PC-9 (cell line): ENCODE data around the gene CABLES2. TPM values are rescaled to one million over a fixed set of nuclear protein-coding genes. Genes with fewer than 3 reads are reported as not detected.

ENCODE experiments used
- BruUV-seq: library from RNA; stranded (reverse); fragments of 400-500 nt; replicated peaks from 2 replicates; lab custom pipeline; 2021; lab: Mats Ljungman, UMichigan
- CTCF ChIA-PET: fragments of 300-600 bp; sonication (Branson Sonifier 250); formaldehyde crosslinking; loops from one replicate; lab custom pipeline; 2022; ENCODE audit warnings: antibody characterized with exemption; lab: Charles Lee
- POLR2A ChIA-PET: fragments of 300-600 bp; sonication (Branson Sonifier 250); formaldehyde crosslinking; loops from one replicate; lab custom pipeline; 2022; ENCODE audit warnings: antibody characterized with exemption; ENCODE audit not compliant: unreplicated experiment; lab: Charles Lee
- DNase-seq, 2 experiments: peaks; one replicate each; pipeline versions ENCODE4 v3.0.0 to v3.0.0-alpha.2; 2015 to 2022; ENCODE audit warnings: mixed read lengths in 1 of 2
- H2AFZ ChIP-seq: fragments of 200-600 bp; sonication (generic); 2 replicates; pipeline ENCODE4 v1.8.1; 2017; ENCODE audit warnings: antibody characterized with exemption
- H3F3A ChIP-seq: fragments of 200-600 bp; sonication (generic); 2 replicates; pipeline ENCODE4 v1.8.1; 2017; ENCODE audit warnings: antibody characterized with exemption, mild to moderate bottlenecking, low read depth; ENCODE audit not compliant: insufficient read depth
- H3K27ac ChIP-seq: fragments of 200-600 bp; sonication (generic); 2 replicates; pipeline ENCODE4 v1.6.1; 2016; ENCODE audit warnings: mixed run types
- H3K27me3 ChIP-seq: fragments of 200-600 bp; sonication (generic); 2 replicates; pipeline ENCODE4 v1.6.1; 2016; ENCODE audit warnings: low read depth, mixed run types; ENCODE audit not compliant: insufficient read depth
- H3K36me3 ChIP-seq: fragments of 200-600 bp; sonication (generic); 2 replicates; pipeline ENCODE4 v1.6.1; 2016; ENCODE audit warnings: low read depth, mixed run types
- H3K4me1 ChIP-seq: fragments of 200-600 bp; sonication (generic); replicated peaks from 2 replicates; pipeline ENCODE4 v1.6.1; 2016; ENCODE audit warnings: mixed run types; ENCODE audit not compliant: insufficient read depth
- H3K4me2 ChIP-seq: fragments of 200-600 bp; sonication (generic); 2 replicates; pipeline ENCODE4 v1.6.1; 2017; ENCODE audit warnings: mixed run types
- H3K4me3 ChIP-seq: fragments of 200-600 bp; sonication (generic); 2 replicates; pipeline ENCODE4 v1.6.1; 2016; ENCODE audit warnings: mixed run types
- H3K79me2 ChIP-seq: fragments of 200-600 bp; sonication (generic); 2 replicates; pipeline ENCODE4 v1.6.1; 2017; ENCODE audit warnings: low read depth, mixed run types
- H3K9me2 ChIP-seq: fragments of 200-600 bp; sonication (generic); 2 replicates; pipeline ENCODE4 v1.8.1; 2017; ENCODE audit warnings: mild to moderate bottlenecking; ENCODE audit not compliant: insufficient read depth
- H3K9me3 ChIP-seq: fragments of 200-600 bp; sonication (generic); 2 replicates; pipeline ENCODE4 v1.8.1; 2016; ENCODE audit warnings: low read depth; ENCODE audit not compliant: insufficient read depth
- H4K20me1 ChIP-seq: fragments of 200-600 bp; sonication (generic); 2 replicates; pipeline ENCODE4 v1.8.1; 2017; ENCODE audit not compliant: insufficient read depth
- EZH2 ChIP-seq: fragments of 200-600 bp; sonication (generic); IDR thresholded peaks from 2 replicates; pipeline ENCODE4 v1.8.0; 2017; ENCODE audit warnings: antibody characterized with exemption, low read depth
- intact Hi-C: fragments of 100-400 bp; cut with micrococcal nuclease; formaldehyde crosslinking; loops from one replicate; pipeline ENCODE4 v1.10.0; 2022; ENCODE audit not compliant: unreplicated experiment
- total RNA-seq: library from RNA; stranded (reverse); gene quantifications from 2 replicates; pipeline ENCODE4 v1.2.3, GENCODE V29; 2021
- TF ChIP-seq, protein P1 (sequence below): fragments of 200-600 bp; sonication (generic); conservative IDR thresholded peaks from 2 replicates; pipeline ENCODE4 v1.6.1; 2017; ENCODE audit warnings: mixed run types, antibody characterized with exemption, mild to moderate bottlenecking, moderate library complexity

The CABLES2 gene
- total RNA-seq, 1 experiment from 2014 or later, result 14.1 TPM

GRCh38 chr20:62370115-62370806, 36.8 kb downstream of the CABLES2 start:
- TF ChIP-seq, protein P1, sequence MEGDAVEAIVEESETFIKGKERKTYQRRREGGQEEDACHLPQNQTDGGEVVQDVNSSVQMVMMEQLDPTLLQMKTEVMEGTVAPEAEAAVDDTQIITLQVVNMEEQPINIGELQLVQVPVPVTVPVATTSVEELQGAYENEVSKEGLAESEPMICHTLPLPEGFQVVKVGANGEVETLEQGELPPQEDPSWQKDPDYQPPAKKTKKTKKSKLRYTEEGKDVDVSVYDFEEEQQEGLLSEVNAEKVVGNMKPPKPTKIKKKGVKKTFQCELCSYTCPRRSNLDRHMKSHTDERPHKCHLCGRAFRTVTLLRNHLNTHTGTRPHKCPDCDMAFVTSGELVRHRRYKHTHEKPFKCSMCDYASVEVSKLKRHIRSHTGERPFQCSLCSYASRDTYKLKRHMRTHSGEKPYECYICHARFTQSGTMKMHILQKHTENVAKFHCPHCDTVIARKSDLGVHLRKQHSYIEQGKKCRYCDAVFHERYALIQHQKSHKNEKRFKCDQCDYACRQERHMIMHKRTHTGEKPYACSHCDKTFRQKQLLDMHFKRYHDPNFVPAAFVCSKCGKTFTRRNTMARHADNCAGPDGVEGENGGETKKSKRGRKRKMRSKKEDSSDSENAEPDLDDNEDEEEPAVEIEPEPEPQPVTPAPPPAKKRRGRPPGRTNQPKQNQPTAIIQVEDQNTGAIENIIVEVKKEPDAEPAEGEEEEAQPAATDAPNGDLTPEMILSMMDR, result no peak
- no peak for TF ChIP-seq EZH2
- Histone ChIP-seq H3F3A (peaks cover 30% of the 10 kb centered on the region), H2AFZ (no peak overlapping the region), H3K36me3 (no peaks in the 10 kb centered on the region), H3K79me2 (peaks cover 19% of the 10 kb centered on the region), H3K27me3 (no peaks in the 10 kb centered on the region), H3K4me1 (peaks cover 43% of the 10 kb centered on the region), H3K9me2 (no peaks in the 10 kb centered on the region), H4K20me1 (peaks cover 3% of the 10 kb centered on the region; the same call in 1 of the 2 replicates), H3K27ac (peak overlapping the region; percentile 35), H3K9me3 (no peaks in the 10 kb centered on the region), H3K4me2 (peak overlapping the region; percentile 99), H3K4me3 (peak overlapping the region; percentile 28; the same call in 1 of the 2 replicates)
- ChIA-PET CTCF (interaction anchor here (1.3 to 2.2 kb wide), 2 partner anchors 13 to 20 kb away, joined by 4 to 8 read pairs; no protein-coding TSS in a partner anchor), POLR2A (interaction anchor here (0.6 to 2.1 kb wide), 4 partner anchors 10 to 20 kb away, joined by 6 to 13 read pairs (median 8); no protein-coding TSS in a partner anchor)
- BruUV-seq, result no TSS peak
- intact Hi-C loops, result loop anchor here (1.0 kb wide), 1 partner anchor 11 kb away; no protein-coding TSS in a partner anchor
- DNase-seq, result peak; percentile 76 to 87

DNA sequence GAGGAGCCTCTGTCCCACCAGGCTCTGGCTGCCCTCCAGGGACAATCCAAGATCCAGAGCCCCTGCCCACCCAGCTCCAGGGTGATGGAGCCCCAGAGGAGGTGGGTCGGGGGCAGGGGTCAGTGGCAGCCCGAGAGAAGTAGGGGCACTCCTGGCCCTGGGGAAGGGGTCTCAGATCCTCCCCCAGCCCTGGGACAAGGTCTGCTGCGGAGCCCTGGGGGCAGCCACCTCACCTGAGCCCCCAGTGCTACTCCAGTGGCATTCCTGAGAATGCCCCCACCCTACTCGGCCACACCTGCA, 37.3 kb downstream of the CABLES2 start:
- no peak for TF ChIP-seq EZH2
- TF ChIP-seq, protein P1, result no peak
- CTCF ChIA-PET, result interaction anchor here (1.3 to 2.2 kb wide), 2 partner anchors 13 to 20 kb away, joined by 4 to 8 read pairs; no protein-coding TSS in a partner anchor
- POLR2A ChIA-PET, result interaction anchor here (0.6 to 2.1 kb wide), 6 partner anchors 11 to 20 kb away, joined by 4 to 13 read pairs (median 6); no protein-coding TSS in a partner anchor
- Histone ChIP-seq H3K36me3 (0 out of 2 replicates have a peak, but pooled peaks cover 3% of the 10 kb centered on the region), H3K4me2 (peak overlapping the region; percentile 99), H3K27ac (peak overlapping the region; percentile 35; the same call in 1 of the 2 replicates), H3K27me3 (no peaks in the 10 kb centered on the region), H3K4me3 (peak overlapping the region; percentile 28; the same call in 1 of the 2 replicates), H4K20me1 (peaks cover 8% of the 10 kb centered on the region; the same call in 1 of the 2 replicates), H3K4me1 (peaks cover 43% of the 10 kb centered on the region), H2AFZ (no peak overlapping the region), H3K9me2 (no peaks in the 10 kb centered on the region), H3F3A (peaks cover 35% of the 10 kb centered on the region), H3K79me2 (peaks cover 24% of the 10 kb centered on the region), H3K9me3 (no peaks in the 10 kb centered on the region)
- no peak for DNase-seq
- no TSS peak for BruUV-seq
- intact Hi-C loops, result loop anchor here (1.0 to 5.0 kb wide), 2 partner anchors 10 to 423 kb away; no protein-coding TSS in a partner anchor

- Histone ChIP-seq H3K27ac (peak overlapping the region; percentile 35; the same call in 1 of the 2 replicates), H3K27me3 (no peaks in the 10 kb centered on the region), H3K4me1 (peaks cover 44% of the 10 kb centered on the region), H3K4me2 (peak overlapping the region; percentile 99), H3K9me2 (no peaks in the 10 kb centered on the region), H3K36me3 (0 out of 2 replicates have a peak, but pooled peaks cover 5% of the 10 kb centered on the region), H3K4me3 (peak overlapping the region; percentile 58; the same call in 1 of the 2 replicates), H3F3A (peaks cover 35% of the 10 kb centered on the region), H2AFZ (no peak overlapping the region), H4K20me1 (peaks cover 11% of the 10 kb centered on the region; the same call in 1 of the 2 replicates), H3K79me2 (peaks cover 29% of the 10 kb centered on the region), H3K9me3 (no peaks in the 10 kb centered on the region)
- CTCF ChIA-PET, result interaction anchor here (0.6 to 2.2 kb wide), 7 partner anchors 10 to 422 kb away, joined by 3 to 11 read pairs (median 5); partner anchors contain the start of gene RPS21
- peak; percentile 53 to 79 for DNase-seq
- TF ChIP-seq, protein P1, result peak; percentile 23; the same call in 1 of the 2 replicates
- no peak for TF ChIP-seq EZH2
- intact Hi-C loops, result loop anchor here (5.0 kb wide), 1 partner anchor 423 kb away; no protein-coding TSS in a partner anchor
- BruUV-seq, result no TSS peak
- POLR2A ChIA-PET, result interaction anchor here (0.6 to 2.1 kb wide), 7 partner anchors 10 to 19 kb away, joined by 4 to 13 read pairs (median 7); no protein-coding TSS in a partner anchor
Measured at GRCh38 chr20:62368976-62369814, 37.9 kb downstream of the CABLES2 start.
